ENCODE data around the gene DNAJC5. TPM values are rescaled to one million over a fixed set of nuclear protein-coding genes. Genes with fewer than 3 reads are reported as not detected.

Gene DNAJC5
- total RNA-seq, 2 donors from 2014 or later, result 32.9 to 44.2 TPM

DNA sequence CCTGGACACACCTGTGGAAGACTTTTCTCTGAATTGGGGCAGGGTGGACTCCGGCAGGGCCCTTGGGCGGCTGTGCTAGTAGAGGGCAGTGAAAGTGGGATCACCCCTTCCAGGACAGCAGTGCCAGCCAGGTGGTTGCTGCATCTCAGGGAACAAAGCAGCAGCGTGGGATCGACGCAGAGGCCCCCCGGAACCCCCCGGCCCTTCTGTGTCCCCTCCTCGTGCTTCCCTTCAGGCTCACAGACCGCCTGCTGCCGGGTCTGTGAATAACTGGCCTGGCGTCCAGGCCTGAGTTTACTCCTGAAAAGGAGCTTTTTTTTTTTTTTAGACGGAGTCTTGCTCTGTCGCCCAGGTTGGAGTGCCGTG is 8.9 kb upstream of the DNAJC5 start:
- DNase-seq (no peak), ATAC-seq (no peak)
- no peak for TF ChIP-seq POLR2A (IDR thresholded peaks at IDR 0.05)
- TF ChIP-seq, protein P1, sequence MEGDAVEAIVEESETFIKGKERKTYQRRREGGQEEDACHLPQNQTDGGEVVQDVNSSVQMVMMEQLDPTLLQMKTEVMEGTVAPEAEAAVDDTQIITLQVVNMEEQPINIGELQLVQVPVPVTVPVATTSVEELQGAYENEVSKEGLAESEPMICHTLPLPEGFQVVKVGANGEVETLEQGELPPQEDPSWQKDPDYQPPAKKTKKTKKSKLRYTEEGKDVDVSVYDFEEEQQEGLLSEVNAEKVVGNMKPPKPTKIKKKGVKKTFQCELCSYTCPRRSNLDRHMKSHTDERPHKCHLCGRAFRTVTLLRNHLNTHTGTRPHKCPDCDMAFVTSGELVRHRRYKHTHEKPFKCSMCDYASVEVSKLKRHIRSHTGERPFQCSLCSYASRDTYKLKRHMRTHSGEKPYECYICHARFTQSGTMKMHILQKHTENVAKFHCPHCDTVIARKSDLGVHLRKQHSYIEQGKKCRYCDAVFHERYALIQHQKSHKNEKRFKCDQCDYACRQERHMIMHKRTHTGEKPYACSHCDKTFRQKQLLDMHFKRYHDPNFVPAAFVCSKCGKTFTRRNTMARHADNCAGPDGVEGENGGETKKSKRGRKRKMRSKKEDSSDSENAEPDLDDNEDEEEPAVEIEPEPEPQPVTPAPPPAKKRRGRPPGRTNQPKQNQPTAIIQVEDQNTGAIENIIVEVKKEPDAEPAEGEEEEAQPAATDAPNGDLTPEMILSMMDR (IDR thresholded peaks at IDR 0.05), result no peak
- Histone ChIP-seq H3K36me3 (replicated peaks in 1 of 2; ENCODE audit: insufficient read depth in 1 of 2, low read depth in 2 of 2) (peaks cover 6 to 22% of the 10 kb centered on the region in 2 donors), H3K27ac (no peak overlapping the region), H3K4me3 (no peak overlapping the region), H3K4me1 (no peaks in the 10 kb centered on the region), H3K27me3 (no peaks in the 10 kb centered on the region), H3K9me3 (no peaks in the 10 kb centered on the region)
- intact Hi-C loops (cut with DNase I), result no loop called here
- WGBS, 2 donors, result 98 to 99% methylated on average over 14 of the region's 14 CpGs

DNA sequence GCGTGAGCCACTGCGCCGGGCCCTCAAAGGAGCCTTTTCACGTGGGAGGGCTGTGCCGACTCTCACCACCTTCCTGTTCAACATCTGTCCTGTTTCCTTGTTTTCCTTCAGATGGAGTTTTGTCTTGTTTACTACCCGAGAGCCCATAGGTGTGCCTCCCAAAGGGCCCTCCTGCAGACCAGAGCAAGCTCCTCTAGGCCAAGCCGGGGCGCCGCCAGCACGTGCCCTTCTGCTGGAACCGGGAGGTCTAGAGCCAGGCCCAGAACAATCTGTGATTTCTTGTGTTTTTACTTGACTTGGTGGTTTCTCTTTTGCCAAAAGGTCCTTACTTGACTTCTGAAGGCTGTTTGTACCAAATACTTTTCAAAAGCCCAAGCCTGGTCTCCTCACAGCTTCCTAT is 8.0 kb upstream of the DNAJC5 start:
- Histone ChIP-seq H3K9me3 (no peaks in the 10 kb centered on the region), H3K27me3 (no peaks in the 10 kb centered on the region), H3K27ac (no peak overlapping the region), H3K4me3 (no peak overlapping the region), H3K36me3 (replicated peaks in 1 of 2; ENCODE audit: insufficient read depth in 1 of 2, low read depth in 2 of 2) (peaks cover 6 to 22% of the 10 kb centered on the region in 2 donors), H3K4me1 (no peaks in the 10 kb centered on the region)
- WGBS, 2 donors, result 87 to 94% methylated on average over 11 of the region's 11 CpGs
- TF ChIP-seq POLR2A (IDR thresholded peaks at IDR 0.05), result no peak
- TF ChIP-seq, protein P1 (IDR thresholded peaks at IDR 0.05), result no peak
- intact Hi-C loops (cut with DNase I), result no loop called here
- ATAC-seq, result no peak
- DNase-seq, result no peak

DNA sequence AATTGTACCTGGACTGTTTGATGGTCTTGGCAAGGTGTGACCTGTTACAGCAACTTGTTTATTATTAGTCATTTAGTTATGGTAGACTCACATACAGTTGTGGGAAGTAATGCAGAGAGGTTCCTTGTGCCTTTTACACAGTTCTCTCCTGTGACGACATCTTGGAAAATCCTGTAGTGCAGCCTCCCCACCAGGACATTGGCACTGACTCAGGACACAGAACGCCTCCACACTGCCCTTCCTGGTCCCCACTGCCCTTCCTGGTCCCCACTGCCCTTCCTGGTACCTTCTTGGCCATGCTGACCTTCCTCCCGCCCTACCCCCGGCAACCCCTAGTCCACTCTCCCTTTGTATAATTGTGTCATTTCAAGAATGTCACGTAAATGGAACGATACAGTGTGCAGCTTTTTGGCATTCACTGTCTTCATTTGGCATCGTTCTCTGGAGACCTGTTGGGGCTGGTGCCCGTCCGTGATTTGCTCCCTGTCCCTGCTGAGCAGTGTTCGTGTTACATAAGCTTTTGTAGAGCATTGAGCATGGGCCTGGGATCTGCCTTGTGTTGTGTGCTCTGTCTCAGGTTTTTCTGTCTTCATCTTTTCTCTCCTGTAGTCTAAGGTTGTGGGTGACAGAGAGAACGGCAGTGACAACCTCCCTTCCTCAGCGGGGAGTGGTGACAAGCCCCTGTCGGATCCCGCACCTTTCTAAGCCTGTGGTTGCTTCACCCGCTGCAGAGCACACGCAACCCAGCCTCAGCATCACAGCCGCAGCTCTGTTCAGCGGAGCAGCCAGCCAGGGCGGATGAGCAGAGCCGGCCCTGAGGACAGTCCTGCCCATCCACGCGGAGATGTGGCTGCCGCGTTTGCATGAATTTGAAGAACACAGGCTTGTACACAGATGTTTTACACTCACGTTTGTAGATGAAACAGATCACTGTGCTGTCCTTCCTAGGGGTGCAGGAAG is 5.4 kb upstream of the DNAJC5 start:
- 87 to 89% methylated on average over 22 to 25 of the region's 25 CpGs for WGBS, 2 donors
- Histone ChIP-seq H3K36me3 (replicated peaks in 1 of 2; ENCODE audit: insufficient read depth in 1 of 2, low read depth in 2 of 2) (peaks cover 6% of the 10 kb centered on the region in 2 donors), H3K27me3 (no peaks in the 10 kb centered on the region), H3K9me3 (no peaks in the 10 kb centered on the region), H3K4me3 (no peak overlapping the region), H3K4me1 (peaks cover 8% of the 10 kb centered on the region), H3K27ac (no peak overlapping the region)
- intact Hi-C loops (cut with DNase I), result no loop called here
- no peak for DNase-seq
- TF ChIP-seq POLR2A (IDR thresholded peaks at IDR 0.05), result no peak
- TF ChIP-seq, protein P1 (IDR thresholded peaks at IDR 0.05), result no peak
- ATAC-seq, result no peak

DNA sequence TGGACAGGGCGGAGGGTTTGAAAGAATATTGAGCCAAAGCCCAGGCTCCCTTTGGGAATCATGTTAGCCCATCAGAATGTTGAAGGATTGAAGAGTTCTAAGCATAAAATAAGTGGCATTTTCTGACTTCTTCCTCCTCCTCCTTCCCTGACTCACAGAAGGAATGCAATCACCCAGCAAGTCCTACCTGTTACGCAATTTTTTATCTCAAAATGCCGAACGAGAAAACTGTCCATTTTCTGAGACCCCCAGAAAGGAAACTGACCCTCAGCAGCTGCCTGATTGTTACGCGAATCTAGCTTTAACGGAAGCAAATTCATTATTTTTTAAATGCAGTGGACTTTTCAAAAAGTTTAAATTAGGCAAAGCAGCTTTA is 4.7 kb upstream of the DNAJC5 start:
- no peak overlapping the region for H3K27ac ChIP-seq
- peaks cover 8% of the 10 kb centered on the region for H3K4me1 ChIP-seq
- 75 to 86% methylated on average over 7 of the region's 7 CpGs for WGBS, 2 donors
- no peaks in the 10 kb centered on the region for H3K27me3 ChIP-seq
- intact Hi-C loops (cut with DNase I), result no loop called here
- peaks cover 6% of the 10 kb centered on the region in 2 donors for H3K36me3 ChIP-seq (replicated peaks in 1 of 2; ENCODE audit: insufficient read depth in 1 of 2, low read depth in 2 of 2)
- no peak for ATAC-seq
- no peak overlapping the region for H3K4me3 ChIP-seq
- DNase-seq, result no peak
- H3K9me3 ChIP-seq, result no peaks in the 10 kb centered on the region
- TF ChIP-seq POLR2A (IDR thresholded peaks at IDR 0.05), result no peak
- TF ChIP-seq, protein P1 (IDR thresholded peaks at IDR 0.05), result no peak

DNA sequence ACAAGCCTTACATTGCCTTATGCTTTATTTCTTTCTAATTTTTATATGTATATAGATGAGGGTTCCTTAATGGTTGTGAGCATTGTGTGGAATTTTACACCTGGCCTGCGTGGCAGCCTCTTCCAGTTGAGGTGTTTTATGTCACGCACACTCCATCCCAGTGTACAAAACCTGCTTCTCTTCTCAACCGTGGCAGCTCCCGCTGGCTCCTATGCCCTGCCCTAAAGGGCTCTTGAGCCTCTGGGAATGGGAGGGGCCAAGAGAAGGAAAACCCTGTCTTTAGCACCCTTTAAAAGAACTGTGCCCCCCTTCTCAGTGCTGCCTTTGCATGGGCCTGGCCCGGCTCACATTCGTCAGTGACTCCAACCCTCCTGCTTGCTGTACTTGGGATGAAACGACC is 4.3 kb upstream of the DNAJC5 start:
- TF ChIP-seq POLR2A (IDR thresholded peaks at IDR 0.05), result no peak
- TF ChIP-seq, protein P1 (IDR thresholded peaks at IDR 0.05), result no peak
- 81 to 86% methylated on average over 7 of the region's 7 CpGs for WGBS, 2 donors
- H3K27ac ChIP-seq, result no peak overlapping the region
- no peak for DNase-seq
- no peak overlapping the region for H3K4me3 ChIP-seq
- intact Hi-C loops (cut with DNase I), result no loop called here
- H3K4me1 ChIP-seq, result peaks cover 8% of the 10 kb centered on the region
- no peaks in the 10 kb centered on the region for H3K9me3 ChIP-seq
- H3K36me3 ChIP-seq (replicated peaks in 1 of 2; ENCODE audit: insufficient read depth in 1 of 2, low read depth in 2 of 2), result peaks cover 6% of the 10 kb centered on the region in 2 donors
- no peak for ATAC-seq
- H3K27me3 ChIP-seq, result no peaks in the 10 kb centered on the region

Data from body of pancreas (tissue), 4 donors.